Measurements from ENCODE around the gene PPP4R2.

- TF ChIP-seq POLR2AphosphoS5 (IDR thresholded peaks at IDR 0.05; ENCODE audit: insufficient read depth in 1 of 2, low read depth in 1 of 2) (no peak), POLR2A (IDR thresholded peaks at IDR 0.05) (no peak)
- TF ChIP-seq, protein P1, sequence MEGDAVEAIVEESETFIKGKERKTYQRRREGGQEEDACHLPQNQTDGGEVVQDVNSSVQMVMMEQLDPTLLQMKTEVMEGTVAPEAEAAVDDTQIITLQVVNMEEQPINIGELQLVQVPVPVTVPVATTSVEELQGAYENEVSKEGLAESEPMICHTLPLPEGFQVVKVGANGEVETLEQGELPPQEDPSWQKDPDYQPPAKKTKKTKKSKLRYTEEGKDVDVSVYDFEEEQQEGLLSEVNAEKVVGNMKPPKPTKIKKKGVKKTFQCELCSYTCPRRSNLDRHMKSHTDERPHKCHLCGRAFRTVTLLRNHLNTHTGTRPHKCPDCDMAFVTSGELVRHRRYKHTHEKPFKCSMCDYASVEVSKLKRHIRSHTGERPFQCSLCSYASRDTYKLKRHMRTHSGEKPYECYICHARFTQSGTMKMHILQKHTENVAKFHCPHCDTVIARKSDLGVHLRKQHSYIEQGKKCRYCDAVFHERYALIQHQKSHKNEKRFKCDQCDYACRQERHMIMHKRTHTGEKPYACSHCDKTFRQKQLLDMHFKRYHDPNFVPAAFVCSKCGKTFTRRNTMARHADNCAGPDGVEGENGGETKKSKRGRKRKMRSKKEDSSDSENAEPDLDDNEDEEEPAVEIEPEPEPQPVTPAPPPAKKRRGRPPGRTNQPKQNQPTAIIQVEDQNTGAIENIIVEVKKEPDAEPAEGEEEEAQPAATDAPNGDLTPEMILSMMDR (IDR thresholded peaks at IDR 0.05) = no peak
Measured at GRCh38 chr3:72977060-72977808, 19.4 kb upstream of the PPP4R2 start.
